HG02623 (cell line): ENCODE measurements around the gene TBR1.

Source experiments
- ATAC-seq: cut with Tn5 transposase; IDR thresholded peaks from one replicate; pipeline ENCODE4 v1.9.1; 2021; ENCODE audit warnings: moderate library complexity; ENCODE audit not compliant: unreplicated experiment

TBR1 gene

GRCh38 chr2:161426922-161427663 is 11.0 kb downstream of the TBR1 start:
- ATAC-seq, result no peak

- ATAC-seq, result no peak
Measured at GRCh38 chr2:161427664-161428587, 11.8 kb downstream of the TBR1 start.

GRCh38 chr2:161430386-161430785 is 14.3 kb downstream of the TBR1 start:
- no peak for ATAC-seq

- ATAC-seq, result no peak
Measured at GRCh38 chr2:161432107-161432506, 16.0 kb downstream of the TBR1 start.

- no peak for ATAC-seq
Measured at GRCh38 chr2:161434118-161434517, 18.0 kb downstream of the TBR1 start.

- no peak for ATAC-seq
Measured at GRCh38 chr2:161436411-161436810, 20.3 kb downstream of the TBR1 start.

GRCh38 chr2:161438598-161438997 is 22.5 kb downstream of the TBR1 start:
- ATAC-seq, result no peak

- no peak for ATAC-seq
Measured at GRCh38 chr2:161445097-161445496, 29.0 kb downstream of the TBR1 start.

GRCh38 chr2:161448431-161448830 is 32.3 kb downstream of the TBR1 start:
- ATAC-seq, result no peak

- no peak for ATAC-seq
Measured at GRCh38 chr2:161471631-161472030, 55.5 kb downstream of the TBR1 start.

GRCh38 chr2:161474920-161475319 is 58.8 kb downstream of the TBR1 start:
- no peak for ATAC-seq
